GM12892 (cell line): ENCODE data around the gene CDH23.

Experiments
- POLR2AphosphoS5 ChIP-seq: IDR thresholded peaks from 2 replicates; pipeline ENCODE4 v1.6.1; 2011; ENCODE audit warnings: low read depth, low read length, control low read depth
- TAF1 ChIP-seq: IDR thresholded peaks from 2 replicates; pipeline ENCODE4 v1.6.1; 2011; ENCODE audit warnings: low read depth, mild to moderate bottlenecking, control low read depth, low read length, borderline replicate concordance

GRCh38 chr10:71658467-71658745, 261.7 kb downstream of the CDH23 start:
- TF ChIP-seq TAF1 (no peak), POLR2AphosphoS5 (no peak)
